GM03348 (cell line): ENCODE measurements around the gene RBM20.

Experiments used
- DNase-seq: peaks from one replicate; pipeline ENCODE4 v3.0.0; 2012; ENCODE audit warnings: low spot score

The RBM20 gene

DNA sequence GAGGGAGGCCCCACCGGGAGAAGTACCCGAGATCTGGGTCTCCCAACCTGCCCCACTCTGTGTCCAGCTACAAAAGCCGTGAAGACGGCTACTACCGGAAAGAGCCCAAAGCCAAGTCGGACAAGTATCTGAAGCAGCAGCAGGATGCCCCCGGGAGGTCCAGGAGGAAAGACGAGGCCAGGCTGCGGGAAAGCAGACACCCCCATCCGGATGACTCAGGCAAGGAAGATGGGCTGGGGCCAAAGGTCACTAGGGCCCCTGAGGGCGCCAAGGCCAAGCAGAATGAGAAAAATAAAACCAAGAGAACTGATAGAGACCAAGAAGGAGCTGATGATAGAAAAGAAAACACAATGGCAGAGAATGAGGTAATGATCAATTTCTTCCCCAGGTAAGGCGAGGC lies 168.4 kb downstream of the RBM20 start:
- DNase-seq: no peak

DNA sequence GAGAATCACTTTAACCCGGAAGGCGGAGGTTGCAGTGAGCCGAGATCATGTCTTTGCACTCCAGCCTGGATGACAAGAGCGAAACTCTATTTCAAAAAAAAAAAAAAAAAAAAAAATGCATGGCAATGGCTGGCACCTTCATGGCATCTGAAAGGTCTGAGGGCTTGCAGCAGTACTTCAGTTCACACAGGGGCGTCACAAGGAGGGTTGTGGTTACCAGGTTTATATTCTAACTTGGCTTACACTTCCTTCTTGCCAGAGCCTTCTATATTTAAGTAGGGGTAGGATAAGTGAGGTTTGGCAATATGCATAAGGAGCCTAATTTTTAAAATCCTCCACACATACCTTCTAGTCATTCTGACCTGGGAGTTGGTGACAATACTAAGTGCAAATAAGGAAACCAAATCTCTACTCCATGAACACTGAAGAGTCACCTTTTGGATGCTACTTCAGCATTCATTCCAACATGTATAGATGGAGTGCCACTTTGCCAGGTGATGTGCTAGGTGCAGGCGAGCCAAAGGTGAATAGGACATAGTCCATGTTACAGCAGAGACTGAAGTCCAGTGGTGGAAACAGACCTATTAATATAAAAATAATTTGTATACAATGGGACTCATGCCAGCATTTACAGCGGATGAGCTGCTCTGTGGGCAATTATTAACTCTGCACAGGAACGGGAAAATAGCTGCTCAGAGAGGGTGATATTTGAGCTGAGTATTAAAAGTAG lies 169.8 kb downstream of the RBM20 start:
- no peak for DNase-seq

DNA sequence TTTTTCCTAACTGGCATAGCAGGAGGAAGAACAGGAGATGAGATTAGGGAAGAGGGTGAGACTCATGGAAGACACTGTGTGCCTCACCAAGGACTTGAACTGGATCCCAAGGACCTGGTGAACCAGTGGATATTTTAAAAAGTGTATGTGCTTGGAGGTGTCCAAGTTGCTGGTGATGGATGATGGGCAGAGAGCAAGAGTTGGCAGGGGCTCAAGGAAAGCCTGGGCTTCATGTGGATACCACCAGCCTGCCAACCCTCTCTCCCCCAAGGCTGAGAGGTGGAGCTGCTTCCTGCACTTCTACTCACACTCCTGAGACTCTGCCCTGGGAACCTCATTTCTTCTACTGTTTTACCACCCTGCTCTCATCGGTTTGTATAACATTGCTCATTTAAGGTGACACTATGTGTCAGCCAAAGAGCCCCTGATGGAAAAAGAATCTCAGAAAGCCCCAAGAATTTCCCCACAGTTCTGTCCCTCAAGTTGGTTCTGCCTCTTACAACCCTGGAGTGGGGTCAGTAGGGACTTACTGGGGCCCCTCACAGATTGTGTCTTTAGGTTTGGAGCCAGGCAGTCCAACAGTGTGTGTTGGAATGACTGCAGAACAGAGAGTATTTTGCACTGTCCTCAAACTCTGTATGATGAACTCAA lies 171.3 kb downstream of the RBM20 start:
- no peak for DNase-seq

DNA sequence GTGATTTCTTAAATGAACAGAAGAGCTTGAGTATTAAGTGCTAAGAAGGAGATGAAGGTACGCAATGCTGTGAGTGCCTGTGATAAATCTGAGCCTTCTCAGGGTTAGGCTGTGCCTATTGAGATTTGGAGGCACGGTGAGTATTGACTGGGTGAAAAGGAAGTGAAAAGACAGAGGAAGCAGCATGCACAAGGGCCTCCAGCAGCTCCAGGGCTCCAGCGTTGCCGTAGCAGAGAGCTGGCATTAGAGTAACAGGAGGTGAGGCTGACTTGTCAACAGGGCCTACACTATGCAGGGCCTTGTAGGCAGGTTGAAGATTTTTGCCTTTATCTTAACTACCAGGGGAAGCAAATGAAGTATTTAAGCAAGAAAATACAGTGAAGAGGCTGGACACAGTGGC lies 173.5 kb downstream of the RBM20 start:
- no peak for DNase-seq

DNA sequence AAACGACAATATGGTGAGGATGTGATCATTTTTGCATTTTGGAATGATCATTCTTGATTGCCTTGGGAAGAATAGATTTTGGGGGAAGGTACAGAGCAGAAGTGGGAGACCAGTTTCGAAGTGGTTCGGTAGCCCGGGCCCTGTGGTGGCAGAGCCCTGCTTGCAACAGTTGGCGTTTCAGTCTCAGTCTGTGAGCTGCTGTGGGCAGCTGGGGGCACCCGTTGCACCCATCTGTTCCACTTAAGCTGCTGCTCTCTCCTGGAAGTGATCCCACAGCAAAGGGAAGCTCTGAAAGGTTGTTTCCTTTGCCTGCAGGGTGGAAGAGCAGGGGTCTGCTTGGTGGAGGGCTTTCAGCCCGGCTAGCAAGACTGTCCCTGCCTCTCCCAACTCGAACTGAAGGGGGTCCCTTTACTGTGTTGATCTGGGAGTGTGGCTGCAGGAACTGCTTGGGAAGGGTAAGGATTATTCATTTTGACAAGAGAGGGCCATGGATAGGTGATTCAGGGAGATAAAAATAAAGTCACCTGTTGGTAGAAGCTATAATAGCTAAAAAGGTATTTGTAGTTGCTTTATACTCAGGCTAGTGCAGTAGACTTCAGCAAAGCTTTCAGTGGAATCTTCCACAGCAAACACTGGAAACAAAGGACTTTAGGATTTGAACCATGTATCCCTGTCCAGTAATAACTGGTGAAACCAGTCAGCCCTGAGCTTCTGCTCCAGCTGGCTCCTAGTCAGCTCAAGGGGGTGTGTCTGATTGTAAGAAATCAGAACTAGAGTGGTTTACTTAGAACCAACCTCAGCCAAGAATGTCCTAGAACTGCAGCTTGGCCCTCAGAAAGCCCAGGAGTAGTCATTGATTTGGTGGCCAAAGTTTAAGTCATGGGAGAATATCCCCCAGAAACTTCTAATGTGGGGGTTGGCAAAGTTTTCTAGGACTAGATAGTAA lies 174.4 kb downstream of the RBM20 start:
- DNase-seq: no peak

DNA sequence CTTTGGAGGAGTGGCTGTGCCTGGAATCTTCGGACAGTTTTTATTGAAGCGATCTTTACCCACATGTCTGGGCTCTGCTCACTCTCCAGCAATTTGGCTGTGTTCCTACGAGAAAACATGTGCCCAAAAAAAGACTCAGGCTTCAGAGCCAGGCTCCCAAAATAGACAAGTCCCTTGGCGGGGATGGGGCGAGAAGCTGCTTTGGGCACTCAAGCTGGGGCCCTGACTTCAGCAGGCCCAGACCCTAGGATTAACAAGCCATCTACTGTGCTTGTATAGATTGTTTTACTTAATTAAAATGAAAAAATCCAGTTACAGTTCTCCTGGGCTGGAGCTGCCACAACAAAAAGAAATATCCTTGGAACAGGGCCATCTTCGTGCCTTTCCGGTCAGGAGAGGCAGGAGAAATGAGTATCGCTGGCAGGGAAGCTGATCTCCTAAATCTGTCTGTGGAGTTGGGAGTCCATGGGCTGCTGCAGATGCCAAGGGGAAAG lies 176.2 kb downstream of the RBM20 start:
- DNase-seq: peak; percentile 62

DNA sequence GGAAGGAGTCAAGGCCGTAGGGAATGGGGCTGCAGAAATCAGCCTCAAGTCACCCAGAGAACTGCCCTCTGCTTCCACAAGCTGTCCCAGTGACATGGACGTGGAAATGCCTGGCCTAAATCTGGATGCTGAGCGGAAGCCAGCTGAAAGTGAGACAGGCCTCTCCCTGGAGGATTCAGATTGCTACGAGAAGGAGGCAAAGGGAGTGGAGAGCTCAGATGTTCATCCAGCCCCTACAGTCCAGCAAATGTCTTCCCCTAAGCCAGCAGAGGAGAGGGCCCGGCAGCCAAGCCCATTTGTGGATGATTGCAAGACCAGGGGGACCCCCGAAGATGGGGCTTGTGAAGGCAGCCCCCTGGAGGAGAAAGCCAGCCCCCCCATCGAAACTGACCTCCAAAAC lies 177.4 kb downstream of the RBM20 start:
- no peak for DNase-seq

DNA sequence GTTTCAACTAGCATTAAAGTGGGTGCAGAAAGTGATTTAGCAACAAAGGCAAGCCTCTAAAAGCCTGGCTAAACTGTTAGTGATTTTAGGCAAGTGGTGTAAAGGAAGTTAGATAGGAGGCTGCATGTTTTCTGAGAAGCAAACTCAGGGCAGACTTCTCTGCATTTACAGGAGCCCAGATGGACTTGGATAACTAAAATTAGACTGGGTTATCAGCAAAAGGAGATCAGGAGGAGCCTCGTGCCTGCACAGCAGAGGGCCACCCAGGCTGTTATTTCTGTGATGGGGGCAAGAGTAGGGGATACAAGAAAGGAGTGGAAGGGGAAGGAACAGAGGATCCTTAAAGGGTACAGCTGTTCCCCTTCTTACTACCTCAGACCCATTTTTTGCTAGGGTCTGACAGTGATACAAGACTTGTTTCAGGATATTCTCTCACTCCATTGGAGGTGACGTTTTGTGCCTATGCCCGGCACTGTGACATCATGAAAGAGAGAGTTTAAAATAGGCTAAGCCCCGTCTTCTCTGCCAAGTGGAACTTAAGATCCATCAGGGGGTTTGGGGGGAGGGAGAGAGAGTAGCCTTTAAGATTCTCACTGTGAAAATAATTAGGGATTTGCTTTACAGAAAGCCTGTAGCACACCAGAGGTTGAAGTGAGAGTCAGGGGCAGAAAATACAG lies 178.0 kb downstream of the RBM20 start:
- DNase-seq: no peak

DNA sequence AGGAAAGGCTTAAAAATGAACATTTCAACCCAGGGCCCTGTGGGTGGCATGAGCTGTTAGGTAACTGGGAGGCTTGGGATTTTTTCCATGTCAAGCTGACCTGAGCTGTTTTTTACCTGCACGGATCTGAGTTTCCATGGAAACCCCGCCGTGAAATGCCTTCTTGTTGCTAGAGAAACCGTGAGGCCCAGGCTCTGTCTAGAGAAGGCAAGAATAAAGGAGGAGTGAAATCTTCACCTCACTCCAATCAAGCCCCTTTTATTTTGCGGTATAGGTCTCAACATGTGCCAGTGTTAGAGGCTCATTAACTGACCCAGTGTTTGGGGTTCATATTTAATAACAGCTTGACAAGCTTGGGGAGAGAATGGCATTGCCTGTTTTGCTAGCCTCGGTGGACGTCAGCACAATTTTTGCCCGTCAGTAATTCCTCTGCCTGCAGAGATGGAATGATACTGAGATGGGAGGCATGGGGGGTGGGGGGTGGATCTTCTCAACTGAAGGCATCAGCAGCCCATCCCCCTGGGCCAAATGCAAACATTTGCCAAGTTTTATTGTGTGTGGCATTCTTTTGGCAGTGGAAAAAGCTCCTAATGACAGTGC lies 178.7 kb downstream of the RBM20 start:
- no peak for DNase-seq

DNA sequence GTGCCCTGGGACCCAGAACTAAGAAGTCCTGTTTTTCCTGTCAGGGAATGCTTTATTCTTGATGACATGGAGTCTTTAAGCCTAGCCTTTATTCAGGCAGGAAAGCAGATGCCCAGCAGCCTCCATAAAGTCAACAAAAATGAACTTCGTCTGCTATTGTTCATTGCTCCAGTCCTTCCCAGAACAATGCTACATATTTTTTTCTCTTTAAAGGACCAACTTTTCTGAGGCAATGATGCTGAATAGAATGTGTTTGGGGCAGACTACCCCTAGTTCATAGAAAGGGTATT lies 180.0 kb downstream of the RBM20 start:
- DNase-seq: no peak

DNA sequence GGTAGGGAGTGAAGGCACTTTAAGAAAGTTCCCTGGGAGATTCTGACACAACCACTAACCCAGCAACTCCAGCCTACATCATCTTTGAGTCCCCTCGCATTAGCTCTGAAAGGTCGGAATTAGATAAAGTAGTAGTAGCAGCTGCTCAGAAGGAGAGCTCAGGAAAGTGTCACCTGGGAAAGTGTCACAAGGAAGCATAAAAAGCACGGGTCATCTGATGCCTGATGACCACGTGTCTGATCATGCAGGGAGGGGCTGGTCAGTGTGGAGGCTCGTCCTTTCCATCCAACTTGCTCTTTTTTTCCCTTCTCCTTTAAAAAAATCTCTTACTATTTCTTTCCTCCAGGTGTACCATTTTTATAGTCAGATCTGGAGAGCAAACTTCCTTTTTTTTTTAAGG lies 180.5 kb downstream of the RBM20 start:
- no peak for DNase-seq

DNA sequence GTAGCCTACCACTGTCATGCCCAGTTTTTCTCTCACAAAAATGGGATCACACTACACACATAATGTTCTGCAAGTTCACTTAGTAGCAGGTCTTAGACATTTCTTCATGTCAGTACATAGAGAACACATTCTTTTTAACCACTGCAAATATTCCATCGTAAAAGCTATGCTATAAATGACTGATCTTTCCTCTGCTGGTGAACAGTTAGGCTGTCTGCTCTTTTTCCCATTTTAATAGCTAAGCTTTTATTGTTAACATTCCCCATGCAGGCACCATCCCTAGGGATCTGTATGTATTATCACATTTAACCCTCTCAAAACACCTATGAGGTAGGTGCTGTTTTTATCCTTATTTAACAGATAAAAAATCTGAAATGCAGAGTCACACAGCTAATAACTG lies 181.4 kb downstream of the RBM20 start:
- no peak for DNase-seq

DNA sequence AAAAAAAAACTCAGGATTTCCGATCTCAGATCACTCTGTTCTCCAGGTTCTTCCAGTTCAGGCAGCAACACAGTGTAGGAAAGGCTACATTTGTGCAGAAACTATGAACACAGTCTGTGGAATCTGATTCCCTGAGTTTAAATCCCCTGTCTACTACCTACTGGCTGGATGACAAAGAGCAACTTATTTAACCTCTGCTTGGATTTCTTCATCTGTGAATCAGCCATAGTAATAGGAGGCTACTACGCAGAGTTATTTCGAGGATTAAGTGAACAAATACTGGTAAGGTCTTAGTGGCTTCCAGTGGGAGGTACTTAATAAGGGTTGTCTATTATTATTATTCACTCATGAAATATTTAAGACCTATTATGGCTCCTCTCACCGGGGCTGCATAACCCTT lies 183.3 kb downstream of the RBM20 start:
- DNase-seq: peak; percentile 19

DNA sequence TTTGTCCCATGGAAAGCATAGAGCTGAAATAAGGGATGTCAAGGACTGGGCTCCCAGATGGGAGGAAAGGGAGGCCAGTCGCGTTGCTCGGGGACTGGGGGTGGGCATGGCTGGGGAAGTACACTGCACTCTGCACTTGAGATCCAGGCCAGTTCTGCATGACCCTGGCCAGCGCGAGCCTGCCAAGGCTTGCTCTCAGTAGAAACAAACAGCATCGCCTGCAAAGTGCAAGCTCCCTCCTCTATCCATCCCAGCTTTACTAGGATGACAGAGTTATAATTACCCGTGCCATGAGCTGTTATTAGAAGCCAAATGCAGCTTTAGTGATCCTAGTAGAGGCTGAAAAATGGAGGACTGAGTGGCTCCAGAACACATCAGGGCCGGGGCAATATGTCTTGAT lies 183.7 kb downstream of the RBM20 start:
- DNase-seq: no peak

DNA sequence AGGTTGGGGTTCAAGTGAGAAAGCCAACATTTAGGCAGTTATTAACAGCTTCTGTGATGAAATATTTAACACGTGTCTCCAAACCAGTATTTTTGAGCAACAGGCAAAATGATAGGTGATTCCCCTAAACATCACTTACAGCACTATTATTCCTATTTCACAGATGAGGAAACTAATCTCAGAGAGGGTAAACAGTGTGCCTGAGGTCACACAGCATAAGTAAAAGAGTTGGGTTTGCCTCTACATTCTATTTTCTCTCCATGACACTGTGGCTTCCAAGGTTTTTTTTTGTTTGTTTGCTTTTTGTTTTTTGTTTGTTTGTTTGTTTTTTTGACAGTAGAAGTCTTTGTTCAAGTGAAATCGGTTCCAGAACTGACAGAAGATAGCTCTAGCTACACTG lies 184.4 kb downstream of the RBM20 start:
- no peak for DNase-seq

DNA sequence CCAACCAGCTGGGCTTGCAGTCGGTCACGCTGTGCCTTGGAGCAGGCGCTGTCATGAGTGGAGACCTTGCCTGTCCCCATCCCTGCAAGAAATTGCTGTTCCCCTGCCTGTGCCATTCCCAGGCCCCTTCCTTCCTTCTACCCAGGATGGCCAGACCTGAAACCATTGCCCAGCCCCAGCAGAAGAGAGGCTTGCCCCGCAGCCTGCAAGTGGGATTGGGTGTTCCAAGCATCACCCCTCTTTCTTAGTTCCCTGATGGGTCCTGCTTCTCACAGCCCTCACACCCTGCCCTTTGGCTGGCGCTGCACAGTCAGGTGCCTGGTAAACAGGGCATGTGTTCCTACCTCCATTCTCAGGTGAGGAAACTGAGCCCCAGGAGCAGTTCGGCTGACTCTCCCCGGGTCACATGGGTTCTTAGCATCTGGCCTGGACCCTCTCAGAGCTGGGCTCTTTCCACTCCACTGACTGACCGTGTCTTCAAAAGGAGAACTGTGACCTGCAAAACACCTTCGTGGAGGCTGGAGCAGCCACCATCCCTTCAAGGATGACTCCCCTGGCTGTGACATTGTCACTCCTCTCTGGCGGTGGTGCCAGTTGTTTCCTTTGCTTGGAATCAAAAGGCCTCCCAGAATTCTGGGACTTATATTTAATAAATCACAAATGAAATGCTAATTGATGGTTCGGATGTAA lies 185.7 kb downstream of the RBM20 start:
- DNase-seq: no peak

DNA sequence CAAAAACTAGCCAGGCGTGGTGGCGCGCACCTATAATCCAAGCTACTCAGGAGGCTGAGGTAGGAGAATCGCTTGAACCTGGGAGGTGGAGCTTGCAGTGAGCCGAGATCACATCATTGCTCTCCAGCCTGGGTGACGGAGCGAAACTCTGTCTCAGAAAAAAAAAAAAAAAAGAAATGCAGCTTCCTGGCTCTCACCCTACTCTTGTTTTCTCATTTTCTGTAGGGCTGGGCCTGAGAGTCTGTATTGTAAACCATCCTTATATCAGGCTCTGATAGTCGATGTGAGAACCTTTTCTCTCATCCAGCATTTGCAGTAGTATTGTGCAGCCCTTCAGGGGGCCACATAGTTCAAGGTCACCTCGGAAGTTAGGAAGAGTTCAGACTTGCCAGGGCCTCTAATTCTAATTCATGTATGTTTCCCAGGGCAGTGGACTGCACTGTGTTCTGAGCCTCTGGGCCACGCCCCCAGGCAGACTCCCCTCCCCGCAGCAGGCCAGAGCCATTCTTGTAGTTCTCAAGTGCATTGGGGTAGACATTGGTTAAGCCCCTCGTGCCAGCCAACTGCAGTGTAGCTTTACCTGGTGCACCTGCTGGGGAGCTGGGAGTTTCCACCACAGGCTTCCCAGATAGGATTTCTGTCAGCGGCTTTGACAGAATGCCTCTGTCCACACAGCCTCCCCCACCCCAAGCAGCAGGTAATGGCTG lies 189.3 kb downstream of the RBM20 start:
- DNase-seq: no peak

DNA sequence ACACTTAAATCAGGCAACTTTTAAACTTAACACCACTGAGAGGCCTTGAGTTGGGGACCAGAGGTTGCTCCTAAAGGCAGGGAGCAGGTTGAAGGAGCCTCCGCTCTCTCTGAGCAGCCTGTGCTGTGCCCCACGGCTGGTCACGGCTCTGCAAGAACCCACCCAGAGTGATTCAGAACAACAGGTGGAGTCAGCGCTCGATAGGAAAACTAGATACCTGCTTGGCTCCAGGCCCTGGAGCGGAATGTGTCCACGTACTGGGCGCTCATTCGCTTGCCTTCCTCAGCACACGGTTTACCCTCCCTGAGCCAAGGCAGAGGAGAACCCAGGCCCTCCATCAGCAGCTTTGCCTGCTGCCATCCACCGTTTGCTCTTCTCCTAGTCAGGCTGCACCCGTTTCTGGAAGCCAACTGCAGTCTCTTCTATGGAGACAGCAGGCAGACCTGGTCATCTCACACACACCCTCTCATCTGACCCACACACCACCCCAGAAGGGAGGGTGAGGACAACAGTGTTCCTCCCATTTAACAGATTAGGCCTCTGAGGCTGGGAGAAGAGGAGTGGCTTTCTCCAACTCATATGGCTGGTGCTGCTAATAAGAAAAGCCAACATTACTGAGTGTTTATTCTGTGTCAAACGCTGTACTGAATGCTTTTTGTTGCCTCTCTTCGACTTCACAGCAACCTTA lies 189.9 kb downstream of the RBM20 start:
- no peak for DNase-seq

DNA sequence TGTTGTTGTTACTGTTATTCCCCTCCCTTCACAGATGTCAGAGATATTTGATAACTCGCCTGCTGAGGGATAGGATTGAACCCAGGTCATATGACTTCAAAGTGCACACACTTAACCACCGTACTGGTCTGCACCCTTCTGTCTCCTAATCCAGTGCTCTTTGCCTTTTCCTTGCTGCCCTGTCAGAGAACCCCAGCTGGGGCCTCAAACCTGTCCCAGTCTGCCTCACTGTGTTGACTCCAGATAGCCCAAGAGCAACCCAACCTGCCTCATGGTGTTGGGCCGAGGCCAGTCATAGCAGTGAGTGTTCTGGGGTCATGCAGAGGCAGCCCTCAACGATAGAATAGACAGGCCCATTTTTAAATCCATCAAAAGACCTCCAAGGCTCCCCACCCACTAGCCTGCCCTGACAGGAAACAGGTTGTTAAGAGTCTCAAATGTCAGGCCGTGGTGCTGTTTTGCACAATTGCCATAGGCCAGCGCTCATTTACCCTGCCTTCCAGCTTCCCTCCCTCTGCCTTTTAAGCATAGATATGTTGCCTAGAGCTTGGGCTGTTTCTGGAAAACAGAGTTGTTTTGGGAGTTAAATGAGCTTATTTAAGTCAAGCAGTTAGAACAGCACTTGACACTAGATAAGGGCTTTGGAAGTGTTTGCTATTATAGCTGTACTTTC lies 190.6 kb downstream of the RBM20 start:
- no peak for DNase-seq

DNA sequence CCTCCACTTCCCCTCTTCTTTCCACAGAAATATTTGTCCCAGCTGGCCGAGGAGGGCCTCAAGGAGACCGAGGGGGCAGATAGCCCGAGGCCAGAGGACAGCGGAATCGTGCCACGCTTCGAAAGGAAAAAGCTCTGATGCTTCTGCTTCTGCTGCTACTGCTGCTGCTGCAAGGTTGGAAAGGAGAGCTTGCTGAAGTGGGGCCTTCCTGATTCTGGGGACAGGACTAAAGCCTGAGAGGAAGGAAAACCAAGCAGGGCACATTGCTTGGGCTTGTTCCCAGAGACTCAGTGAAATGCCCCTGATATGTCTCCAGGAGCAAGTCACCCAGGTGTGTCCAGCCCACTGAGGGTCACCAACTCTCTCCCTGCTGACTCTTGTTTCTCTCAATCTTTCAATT lies 191.7 kb downstream of the RBM20 start:
- DNase-seq: no peak
